ENCODE results near the gene TDRD5. TPM values are rescaled to one million over a fixed set of nuclear protein-coding genes. Genes with fewer than 3 reads are reported as not detected.

TDRD5 gene, protein sequence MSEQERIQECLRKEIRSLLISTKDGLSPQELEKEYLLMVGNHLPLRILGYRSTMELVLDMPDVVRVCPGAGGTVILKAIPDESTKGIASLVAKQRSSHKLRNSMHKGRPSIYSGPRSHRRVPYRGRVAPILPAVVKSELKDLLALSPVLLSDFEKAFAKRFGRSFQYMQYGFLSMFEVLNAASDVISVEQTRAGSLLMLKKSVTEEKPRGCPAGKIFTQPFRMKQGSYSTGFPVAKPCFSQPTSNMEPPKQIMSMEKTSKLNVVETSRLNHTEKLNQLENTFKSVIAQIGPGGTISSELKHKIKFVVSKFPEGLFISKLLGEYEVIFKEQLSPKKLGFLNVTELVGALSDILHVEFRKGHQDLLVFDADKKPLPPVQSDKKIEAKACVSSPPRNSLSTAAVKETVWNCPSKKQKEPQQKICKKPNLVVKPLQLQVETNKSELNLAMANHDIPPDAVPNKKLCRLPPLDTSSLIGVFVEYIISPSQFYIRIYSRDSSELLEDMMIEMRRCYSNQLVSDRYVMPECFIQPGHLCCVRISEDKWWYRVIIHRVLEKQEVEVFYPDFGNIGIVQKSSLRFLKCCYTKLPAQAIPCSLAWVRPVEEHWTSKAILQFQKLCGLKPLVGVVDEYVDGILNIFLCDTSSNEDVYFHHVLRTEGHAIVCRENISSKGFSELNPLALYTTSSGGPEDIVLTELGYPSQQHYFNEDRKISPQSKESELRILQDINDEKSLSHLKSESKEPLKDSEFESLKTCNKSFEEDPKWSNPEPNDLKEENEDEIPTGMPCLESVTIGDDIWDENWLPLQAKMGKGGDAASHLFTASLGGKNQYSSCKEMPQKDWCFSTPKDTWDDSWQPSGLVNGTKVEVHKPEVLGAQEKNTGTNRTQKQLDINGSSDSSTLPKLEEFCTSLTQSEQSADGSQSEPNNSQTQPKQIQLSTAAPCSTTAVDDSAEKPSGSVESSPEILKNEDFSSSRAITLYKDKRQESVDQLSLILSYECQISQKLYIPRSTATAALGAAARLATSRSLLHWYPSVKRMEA
- total RNA-seq, result under 1 TPM in 5 of 8 experiments, not detected in 3; 0.05 to 0.17 (median 0.10) TPM

DNA sequence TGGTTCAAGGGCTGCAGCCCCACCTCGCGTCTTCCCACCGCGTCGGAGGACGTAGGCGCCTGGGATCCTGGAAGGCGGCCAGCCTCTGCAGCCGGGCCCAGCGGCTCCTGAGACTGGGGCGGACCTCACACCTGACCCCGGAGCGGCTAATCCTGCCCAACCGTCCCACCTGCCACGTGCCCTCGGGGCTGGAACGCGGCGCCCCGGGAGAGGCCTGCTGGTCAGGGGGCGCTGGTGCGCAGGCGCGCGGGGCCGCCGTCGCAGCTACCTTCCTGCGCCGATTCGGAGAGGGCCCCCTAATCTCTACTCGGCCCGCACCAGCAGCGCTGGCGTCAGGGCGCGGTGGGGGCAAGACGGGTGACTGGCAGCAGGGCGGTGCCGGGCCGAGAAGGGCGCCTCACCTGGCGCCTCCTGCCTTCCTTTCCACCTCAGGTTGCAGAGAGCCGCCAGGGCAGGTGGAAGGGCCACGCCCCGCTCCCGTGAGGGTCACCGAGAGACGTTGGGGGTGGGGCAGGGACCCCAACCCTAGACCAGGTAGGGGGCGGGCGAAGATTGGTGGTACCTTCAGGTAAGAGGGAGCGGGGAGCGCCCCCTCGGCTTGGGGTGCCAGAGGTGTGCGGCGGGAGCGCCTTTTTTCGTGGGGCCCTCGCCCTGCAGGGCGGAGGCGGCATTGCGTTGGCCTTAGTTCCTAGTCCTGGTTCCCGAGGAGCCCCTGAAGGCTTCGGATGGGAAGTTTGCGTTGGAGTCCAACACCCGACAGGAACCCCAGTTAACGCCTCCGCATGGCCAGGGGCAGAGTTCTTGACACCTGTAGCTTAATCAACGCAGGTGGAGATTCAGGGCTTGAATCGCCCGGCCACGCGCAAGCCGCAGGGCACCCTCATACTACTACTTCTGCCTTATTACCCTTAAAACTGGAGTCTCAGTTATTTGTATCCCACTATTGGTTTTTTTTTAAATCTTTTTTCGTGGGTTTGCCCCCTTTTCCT, at the start of gene TDRD5:
TDRD5 (plus strand) TSS at position 241 of the 989 bp plus-strand sequence. CDS start 784 bp downstream, outside the sequence.
- Histone ChIP-seq H3K4me1 (replicated peaks in 1 of 2) (no peaks in the 10 kb centered on the region), H3K27ac (no peak within 1 kb of the TSS), H3K4me3 (peak within 1 kb of the TSS in 3 of 5 donors; percentile 2 to 11 (median 10))
- peak in 4 of 8 experiments; percentile 45 to 82 (median 74) for ATAC-seq (replicated peaks in 6 of 8)
- 31 to 83% (median 44%) methylated on average over 5 to 21 of the region's 75 CpGs; no CpG with 5 or more reads in 3 of the 10 experiments for WGBS, 10 experiments
- in situ Hi-C loops (cut with MboI; ENCODE audit: low pct_unique_long_range_greater_than_20kb in 2 of 9, low sequenced_read_pairs in 9 of 9, unreplicated experiment in 9 of 9), result no loop called here

DNA sequence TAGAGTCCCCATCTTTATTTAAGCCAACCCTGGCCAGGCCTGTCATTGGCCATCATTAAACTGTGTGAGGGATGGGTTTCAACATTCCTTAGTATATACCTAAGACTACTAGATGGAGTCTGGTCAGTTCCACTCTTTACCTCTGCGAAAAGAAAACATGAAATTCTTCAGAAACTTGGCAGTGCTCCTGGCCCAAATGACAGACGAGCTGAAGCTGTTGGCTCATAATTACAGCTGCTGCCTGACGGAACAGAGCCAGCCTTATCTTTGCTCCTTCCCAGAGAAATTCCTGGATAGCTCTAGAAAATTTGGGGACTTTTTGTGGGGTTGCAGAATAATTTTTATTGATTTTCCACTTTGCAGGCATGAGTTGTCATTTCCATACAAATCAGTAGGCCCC, 46.3 kb upstream of the TDRD5 start:
- peak in 1 of 8 experiments; percentile 25 for ATAC-seq (replicated peaks in 6 of 8)
- 0 to 94% (median 83%) methylated on average over 2 to 3 of the region's 3 CpGs; no CpG with 5 or more reads in 5 of the 10 experiments for WGBS, 10 experiments
- Histone ChIP-seq H3K4me1 (replicated peaks in 1 of 2) (no peaks in the 10 kb centered on the region), H3K27ac (no peak overlapping the region), H3K4me3 (no peak overlapping the region)
- in situ Hi-C loops (cut with MboI; ENCODE audit: low pct_unique_long_range_greater_than_20kb in 2 of 9, low sequenced_read_pairs in 9 of 9, unreplicated experiment in 9 of 9), result no loop called here

DNA sequence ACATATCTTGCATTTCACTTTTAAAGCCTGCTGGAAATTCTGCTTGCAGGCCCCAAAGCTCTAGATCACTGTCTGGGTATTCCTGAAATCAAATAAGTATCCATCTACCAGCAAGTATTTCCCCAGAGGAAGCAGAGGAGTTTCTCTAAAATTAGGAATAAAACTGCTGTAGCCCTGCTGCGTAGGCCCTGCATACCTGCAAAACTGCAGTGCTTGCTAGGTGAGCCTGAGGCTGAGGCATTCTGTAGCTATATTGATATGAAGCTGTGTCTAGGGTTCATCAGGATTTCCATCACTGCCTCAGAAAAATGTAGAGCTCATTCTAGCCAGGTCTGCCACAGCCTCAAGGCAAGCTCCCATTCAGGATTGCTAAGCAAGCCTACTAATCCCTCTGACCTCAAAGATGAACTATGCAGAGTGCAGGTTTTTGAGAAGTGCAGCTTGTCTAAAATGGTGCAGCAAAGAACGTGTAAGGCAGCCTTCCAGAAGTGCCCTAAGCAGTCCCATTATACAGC, 44.6 kb upstream of the TDRD5 start:
- WGBS, 10 experiments, result 0 to 88% (median 83%) methylated on average over 1 to 2 of the region's 2 CpGs; no CpG with 5 or more reads in 5 of the 10 experiments
- ATAC-seq (replicated peaks in 6 of 8), result no peak
- H3K4me1 ChIP-seq (replicated peaks in 1 of 2), result no peaks in the 10 kb centered on the region
- H3K4me3 ChIP-seq, result no peak overlapping the region
- no peak overlapping the region for H3K27ac ChIP-seq
- in situ Hi-C loops (cut with MboI; ENCODE audit: low pct_unique_long_range_greater_than_20kb in 2 of 9, low sequenced_read_pairs in 9 of 9, unreplicated experiment in 9 of 9), result no loop called here

DNA sequence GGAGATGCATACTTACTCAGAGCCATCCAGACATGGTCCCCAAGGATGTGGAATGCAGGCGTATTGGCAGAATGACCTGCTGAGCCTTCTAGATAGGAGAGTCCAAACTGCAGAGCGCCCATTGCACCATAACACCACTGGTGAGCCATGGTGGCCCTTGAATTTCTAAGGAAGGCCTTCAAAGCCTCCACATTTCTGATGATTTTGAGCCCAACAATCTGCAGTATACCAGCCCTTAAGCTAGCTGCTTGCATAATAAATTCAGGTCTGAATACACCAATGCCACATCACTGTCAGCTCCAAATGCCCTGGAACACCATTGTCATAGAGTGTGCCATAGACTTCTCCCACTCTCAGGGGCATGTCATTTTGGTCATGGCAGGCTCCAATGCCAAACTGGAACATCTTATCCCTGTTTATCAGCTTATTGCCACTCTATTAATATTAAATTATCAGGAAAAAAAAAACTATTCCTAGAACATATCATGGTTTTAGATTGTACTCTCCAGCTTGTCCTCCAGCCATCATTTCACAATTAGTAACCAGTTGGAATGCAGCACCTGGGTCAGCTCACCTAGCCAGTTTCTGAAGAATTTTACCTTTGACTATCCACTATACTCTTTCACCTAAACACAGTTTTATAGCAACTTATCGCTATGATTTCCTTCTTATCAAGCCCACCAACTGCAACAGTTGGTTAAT, 42.8 kb upstream of the TDRD5 start:
- no peak for ATAC-seq (replicated peaks in 6 of 8)
- 11 to 100% (median 73%) methylated on average over 1 to 3 of the region's 3 CpGs for WGBS, 10 experiments
- no peak overlapping the region for H3K4me3 ChIP-seq
- no peaks in the 10 kb centered on the region for H3K4me1 ChIP-seq (replicated peaks in 1 of 2)
- no peak overlapping the region for H3K27ac ChIP-seq
- in situ Hi-C loops (cut with MboI; ENCODE audit: low pct_unique_long_range_greater_than_20kb in 2 of 9, low sequenced_read_pairs in 9 of 9, unreplicated experiment in 9 of 9), result no loop called here

DNA sequence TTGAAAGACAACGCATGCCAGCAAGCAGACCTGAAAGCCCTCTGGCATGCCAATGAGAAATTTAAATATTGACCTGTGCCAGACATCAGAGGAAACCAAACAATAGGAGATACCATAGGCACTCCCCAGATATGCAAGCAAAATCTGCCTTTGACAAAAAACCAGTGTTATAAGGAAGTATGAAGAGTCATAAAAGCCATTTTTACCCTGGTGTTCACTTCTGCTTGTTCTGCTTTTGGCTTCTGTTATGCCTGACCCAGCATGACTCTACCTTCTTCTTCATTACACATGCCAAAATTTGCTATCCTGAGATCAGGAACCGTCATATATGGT, 42.3 kb upstream of the TDRD5 start:
- WGBS, 10 experiments, result 25 to 100% (median 76%) methylated on average over 1 to 2 of the region's 2 CpGs; no CpG with 5 or more reads in 2 of the 10 experiments
- no peak for ATAC-seq (replicated peaks in 6 of 8)
- in situ Hi-C loops (cut with MboI; ENCODE audit: low pct_unique_long_range_greater_than_20kb in 2 of 9, low sequenced_read_pairs in 9 of 9, unreplicated experiment in 9 of 9), result no loop called here

DNA sequence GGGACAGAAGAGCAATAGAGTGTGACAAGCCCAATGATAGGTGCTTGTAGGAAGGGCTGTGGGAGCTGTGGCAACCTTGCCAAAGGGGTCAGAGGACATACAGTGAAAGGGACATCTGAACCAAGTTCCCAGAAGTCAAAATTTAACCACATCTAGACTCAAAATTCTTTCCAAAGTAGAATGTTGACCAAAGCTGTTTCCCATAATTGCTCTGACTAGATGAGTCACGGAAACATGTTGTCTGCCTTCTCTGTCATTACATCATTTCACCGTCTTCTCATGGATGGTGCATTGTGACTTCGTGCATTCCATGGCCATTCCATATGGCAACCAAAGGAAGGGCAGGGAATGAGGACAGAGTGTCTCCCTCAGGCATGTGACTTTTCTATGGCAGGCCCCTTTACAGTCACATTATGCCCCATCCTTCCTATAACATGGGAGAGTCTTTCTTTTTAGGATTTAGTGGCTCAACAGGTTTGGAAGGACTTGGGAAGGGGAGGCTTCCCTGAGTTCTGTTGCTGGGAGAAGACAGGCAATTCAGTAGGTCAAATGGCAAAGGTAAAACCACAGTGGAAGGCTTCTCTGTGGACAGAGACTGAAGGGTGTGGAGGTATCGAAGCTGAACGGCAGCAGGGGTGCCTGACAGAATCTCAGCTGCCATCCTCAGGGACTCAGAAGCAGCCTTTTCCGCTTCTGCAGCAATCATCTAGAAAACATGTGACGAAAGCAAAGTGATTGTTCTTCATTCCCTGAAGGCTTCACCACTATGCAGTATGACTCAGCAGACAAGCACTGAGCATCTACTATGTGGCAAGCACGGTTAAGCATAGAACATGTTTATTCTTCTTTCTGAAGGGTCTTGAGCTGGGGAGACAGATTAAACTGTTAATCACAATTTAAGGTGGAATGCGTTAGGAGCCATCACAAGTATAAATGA, 40.6 kb upstream of the TDRD5 start:
- Histone ChIP-seq H3K4me1 (replicated peaks in 1 of 2) (no peaks in the 10 kb centered on the region), H3K4me3 (no peak overlapping the region), H3K27ac (no peak overlapping the region)
- ATAC-seq (replicated peaks in 6 of 8), result peak; percentile 28 to 89 (median 44)
- WGBS, 10 experiments, result 6 to 75% (median 47%) methylated on average over 2 to 9 of the region's 9 CpGs; no CpG with 5 or more reads in 1 of the 10 experiments
- in situ Hi-C loops (cut with MboI; ENCODE audit: low pct_unique_long_range_greater_than_20kb in 2 of 9, low sequenced_read_pairs in 9 of 9, unreplicated experiment in 9 of 9), result no loop called here

More for the DNA sequence above, 42.3 kb upstream of the TDRD5 start:
- Histone ChIP-seq H3K27ac (no peak overlapping the region), H3K4me1 (replicated peaks in 1 of 2) (no peaks in the 10 kb centered on the region), H3K4me3 (no peak overlapping the region)

DNA sequence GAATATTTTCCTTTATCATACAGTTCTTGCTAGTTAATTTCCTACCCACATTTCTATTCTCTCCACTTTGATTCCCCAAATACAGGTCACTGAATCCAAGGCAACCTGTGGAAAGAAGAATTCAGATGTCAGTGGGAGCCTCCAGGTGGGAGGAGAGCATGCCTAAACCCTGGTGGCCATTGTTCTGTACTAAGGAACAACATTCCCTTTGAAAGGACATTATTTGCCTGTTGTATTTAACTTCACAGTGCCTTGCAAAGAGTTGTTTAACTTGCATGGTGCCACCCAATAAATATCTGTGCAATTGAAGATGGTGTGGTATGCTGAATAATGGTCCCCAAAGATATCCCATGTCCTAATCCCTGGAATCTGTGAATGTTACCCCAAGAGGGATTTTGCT, 37.2 kb upstream of the TDRD5 start:
- H3K27ac ChIP-seq, result no peak overlapping the region
- in situ Hi-C loops (cut with MboI; ENCODE audit: low pct_unique_long_range_greater_than_20kb in 2 of 9, low sequenced_read_pairs in 9 of 9, unreplicated experiment in 9 of 9), result no loop called here
- H3K4me3 ChIP-seq, result no peak overlapping the region
- peak in 1 of 8 experiments; percentile 70 for ATAC-seq (replicated peaks in 6 of 8)
- H3K4me1 ChIP-seq (replicated peaks in 1 of 2), result no peaks in the 10 kb centered on the region

DNA sequence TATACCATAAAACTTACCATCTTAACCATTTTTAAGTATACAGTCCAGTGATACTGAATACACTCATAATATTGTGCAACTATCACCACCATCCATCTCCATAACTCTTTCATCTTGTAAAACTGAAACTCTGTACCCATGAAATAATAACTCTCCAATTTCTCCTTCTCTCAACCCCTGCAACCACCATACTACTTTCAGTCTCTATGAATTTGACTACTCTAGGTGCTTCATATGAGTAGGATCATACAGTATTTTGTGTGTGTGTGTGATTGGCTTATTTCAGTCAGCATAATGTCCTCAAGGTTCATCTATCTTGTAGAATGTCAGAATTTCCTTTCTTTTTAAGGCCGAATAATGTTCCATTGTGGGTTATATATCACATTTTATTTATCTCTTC, 33.6 kb upstream of the TDRD5 start:
- Histone ChIP-seq H3K4me1 (replicated peaks in 1 of 2) (no peaks in the 10 kb centered on the region), H3K4me3 (no peak overlapping the region), H3K27ac (no peak overlapping the region)
- in situ Hi-C loops (cut with MboI; ENCODE audit: low pct_unique_long_range_greater_than_20kb in 2 of 9, low sequenced_read_pairs in 9 of 9, unreplicated experiment in 9 of 9), result no loop called here
- ATAC-seq (replicated peaks in 6 of 8), result no peak
- 0 to 100% (median 52%) methylated on average over 1 of the region's 1 CpG; no CpG with 5 or more reads in 2 of the 10 experiments for WGBS, 10 experiments

DNA sequence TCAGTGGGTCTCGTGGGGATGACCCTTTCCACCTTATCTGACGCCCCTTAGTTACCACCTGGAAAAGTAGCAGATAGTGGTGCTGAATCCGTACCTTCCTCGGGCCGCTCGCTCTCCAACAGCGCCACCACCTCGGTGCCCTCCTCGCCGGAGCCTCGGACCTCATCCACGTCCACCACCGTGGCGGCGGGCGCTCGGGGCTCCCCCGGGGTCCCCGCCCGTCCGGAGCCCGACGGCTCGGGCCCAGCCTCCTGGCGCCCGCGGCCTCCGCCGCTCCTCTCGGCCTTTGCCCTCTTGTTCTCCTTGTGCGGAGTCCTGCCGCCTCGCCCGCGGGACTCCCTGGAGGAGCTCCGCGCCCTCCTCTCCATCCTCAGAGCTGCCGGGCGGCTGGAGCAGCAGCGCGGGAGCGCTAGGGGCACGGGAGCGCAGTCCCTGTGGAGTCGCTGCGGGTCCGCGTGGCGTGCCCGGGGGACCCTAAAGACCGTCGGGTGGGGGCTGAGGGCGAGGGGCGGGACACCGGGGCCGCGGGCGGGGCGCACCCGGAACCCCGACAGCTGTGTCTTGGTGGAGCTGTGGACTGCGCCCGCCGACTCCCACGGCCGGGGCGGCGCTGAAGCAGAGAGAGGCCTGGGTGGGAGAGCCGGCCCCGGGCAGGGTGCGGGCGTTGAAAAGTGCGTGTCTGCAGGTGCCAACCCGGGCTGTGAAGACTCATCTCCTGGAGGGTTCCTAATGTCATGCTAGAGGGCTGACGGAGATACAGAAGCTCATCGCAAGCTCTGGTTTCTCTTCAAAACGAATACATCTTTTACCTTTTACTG, 15.9 kb upstream of the TDRD5 start, which contains the start of gene NPHS2:
NPHS2 (minus strand) TSS at position 452 of the 818 bp plus-strand sequence; CDS start at position 368, 84 bp downstream.
- H3K4me1 ChIP-seq (replicated peaks in 1 of 2), result no peaks in the 10 kb centered on the region
- in situ Hi-C loops (cut with MboI; ENCODE audit: low pct_unique_long_range_greater_than_20kb in 2 of 9, low sequenced_read_pairs in 9 of 9, unreplicated experiment in 9 of 9), result no loop called here
- H3K4me3 ChIP-seq, result peak within 1 kb of the TSS in 2 of 5 donors; percentile 10 to 19
- H3K27ac ChIP-seq, result no peak within 1 kb of the TSS
- peak in 5 of 8 experiments; percentile 45 to 77 (median 59) for ATAC-seq (replicated peaks in 6 of 8)
- 0 to 38% (median 12%) methylated on average over 1 to 22 of the region's 77 CpGs; no CpG with 5 or more reads in 2 of the 10 experiments for WGBS, 10 experiments

DNA sequence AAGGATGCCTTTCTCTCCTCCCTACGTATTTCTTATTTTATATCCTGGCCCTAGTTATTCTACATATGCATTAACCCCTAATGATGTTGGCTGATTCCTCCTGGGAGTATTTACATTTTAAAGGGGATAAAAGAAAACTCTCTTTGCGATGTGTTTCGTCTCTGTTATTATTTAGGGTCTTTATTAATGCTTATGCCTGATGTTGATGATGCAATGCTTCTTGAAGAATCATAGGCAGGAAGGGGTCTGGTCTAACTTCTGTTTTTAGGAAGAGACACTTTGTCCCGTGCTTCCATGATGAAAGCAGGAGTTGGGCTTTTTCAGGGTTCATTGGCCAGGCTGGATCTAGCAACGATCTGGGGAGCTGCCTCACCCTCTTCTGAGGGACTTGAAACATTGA, 15.1 kb upstream of the TDRD5 start:
- H3K27ac ChIP-seq, result no peak overlapping the region
- H3K4me3 ChIP-seq, result no peak overlapping the region
- H3K4me1 ChIP-seq (replicated peaks in 1 of 2), result no peaks in the 10 kb centered on the region
- no peak for ATAC-seq (replicated peaks in 6 of 8)
- WGBS, 10 experiments, result 0 to 54% (median 23%) methylated on average over 1 to 5 of the region's 5 CpGs
- in situ Hi-C loops (cut with MboI; ENCODE audit: low pct_unique_long_range_greater_than_20kb in 2 of 9, low sequenced_read_pairs in 9 of 9, unreplicated experiment in 9 of 9), result no loop called here
